Measurements from ENCODE around the gene RASAL2. TPM values are rescaled to one million over a fixed set of nuclear protein-coding genes. Genes with fewer than 3 reads are reported as not detected.
A peak's percentile ranks its signal among the peaks of the same experiment; 100 is the strongest.

Gene RASAL2
- total and polyA plus RNA-seq, 11 donors, result 6.2 to 112 (median 39.9) TPM

DNA sequence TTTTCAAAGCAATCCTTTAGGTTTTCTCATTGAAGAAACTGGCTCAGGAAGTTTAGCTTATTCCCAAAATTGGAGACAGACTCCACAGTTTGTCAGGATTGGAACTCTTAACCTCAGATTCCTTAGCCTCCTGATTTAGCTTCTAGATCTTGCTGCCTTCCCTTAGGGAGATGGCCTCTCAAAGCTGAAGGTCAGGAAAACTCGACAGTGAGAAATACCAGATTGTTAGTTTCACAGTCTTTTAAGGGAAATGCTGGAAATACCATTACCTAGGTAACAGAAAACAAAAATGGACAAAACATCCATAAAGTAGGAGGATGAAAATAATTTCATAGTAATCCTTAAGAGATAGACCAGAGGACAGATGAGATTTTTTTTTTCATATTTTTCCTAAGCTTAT is 7.8 kb downstream of the RASAL2 start:
- no peaks in the 10 kb centered on the region for H3K27me3 ChIP-seq
- peak in 1 of 5 donors; percentile 30 for DNase-seq
- intact Hi-C loops (cut with DNase I), result loop anchor here in 5 of 10 donors (5.0 to 10.0 kb wide), 5 partner anchors 36 to 176 kb away; no protein-coding TSS in a partner anchor
- no peak overlapping the region for H3K4me3 ChIP-seq
- ATAC-seq, result peak in 3 of 4 donors; percentile 33 to 48 (median 42)
- H3K27ac ChIP-seq, result peak overlapping the region in 8 of 12 donors; percentile 30 to 95 (median 58)
- H3K4me1 ChIP-seq, result peaks cover 5 to 92% (median 56%) of the 10 kb centered on the region in 12 donors
- H3K36me3 ChIP-seq, result no peaks in the 10 kb centered on the region
- TF ChIP-seq, protein P1, sequence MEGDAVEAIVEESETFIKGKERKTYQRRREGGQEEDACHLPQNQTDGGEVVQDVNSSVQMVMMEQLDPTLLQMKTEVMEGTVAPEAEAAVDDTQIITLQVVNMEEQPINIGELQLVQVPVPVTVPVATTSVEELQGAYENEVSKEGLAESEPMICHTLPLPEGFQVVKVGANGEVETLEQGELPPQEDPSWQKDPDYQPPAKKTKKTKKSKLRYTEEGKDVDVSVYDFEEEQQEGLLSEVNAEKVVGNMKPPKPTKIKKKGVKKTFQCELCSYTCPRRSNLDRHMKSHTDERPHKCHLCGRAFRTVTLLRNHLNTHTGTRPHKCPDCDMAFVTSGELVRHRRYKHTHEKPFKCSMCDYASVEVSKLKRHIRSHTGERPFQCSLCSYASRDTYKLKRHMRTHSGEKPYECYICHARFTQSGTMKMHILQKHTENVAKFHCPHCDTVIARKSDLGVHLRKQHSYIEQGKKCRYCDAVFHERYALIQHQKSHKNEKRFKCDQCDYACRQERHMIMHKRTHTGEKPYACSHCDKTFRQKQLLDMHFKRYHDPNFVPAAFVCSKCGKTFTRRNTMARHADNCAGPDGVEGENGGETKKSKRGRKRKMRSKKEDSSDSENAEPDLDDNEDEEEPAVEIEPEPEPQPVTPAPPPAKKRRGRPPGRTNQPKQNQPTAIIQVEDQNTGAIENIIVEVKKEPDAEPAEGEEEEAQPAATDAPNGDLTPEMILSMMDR (IDR thresholded peaks at IDR 0.05), result no peak
- no peak for TF ChIP-seq POLR2A (IDR thresholded peaks at IDR 0.05)
- H3K9me3 ChIP-seq, result no peaks in the 10 kb centered on the region
- WGBS, 4 donors, result 5 to 14% (median 8%) methylated on average over 1 of the region's 1 CpG

DNA sequence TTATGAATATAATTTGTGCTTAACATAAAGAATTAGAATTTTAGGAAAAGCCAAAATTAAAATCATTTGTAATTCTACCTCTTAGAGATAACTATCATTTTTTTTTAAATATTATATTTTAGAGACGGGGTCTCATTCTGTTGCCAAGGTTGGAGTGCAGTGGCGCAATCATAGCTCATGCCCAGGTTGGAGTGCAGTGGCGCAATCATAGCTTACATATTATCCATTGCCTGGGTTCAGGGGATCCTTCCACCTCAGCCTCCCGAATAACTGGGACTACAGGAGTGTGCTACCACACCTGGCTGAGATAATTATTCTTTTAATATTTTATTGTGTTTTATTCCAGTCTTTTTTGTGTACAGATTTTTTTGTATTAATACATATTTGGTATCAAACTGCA is 8.3 kb downstream of the RASAL2 start:
- Histone ChIP-seq H3K27ac (peak overlapping the region in 5 of 12 donors; percentile 18 to 95 (median 71)), H3K36me3 (no peaks in the 10 kb centered on the region), H3K4me1 (peaks cover 3 to 90% (median 52%) of the 10 kb centered on the region in 12 donors), H3K27me3 (no peaks in the 10 kb centered on the region), H3K4me3 (no peak overlapping the region), H3K9me3 (no peaks in the 10 kb centered on the region)
- intact Hi-C loops (cut with DNase I), result loop anchor here in 5 of 10 donors (5.0 to 10.0 kb wide), 5 partner anchors 35 to 175 kb away; no protein-coding TSS in a partner anchor
- DNase-seq (no peak), ATAC-seq (no peak)
- no peak for TF ChIP-seq POLR2A (IDR thresholded peaks at IDR 0.05)
- WGBS, 4 donors, result 87 to 92% (median 89%) methylated on average over 4 of the region's 4 CpGs

DNA sequence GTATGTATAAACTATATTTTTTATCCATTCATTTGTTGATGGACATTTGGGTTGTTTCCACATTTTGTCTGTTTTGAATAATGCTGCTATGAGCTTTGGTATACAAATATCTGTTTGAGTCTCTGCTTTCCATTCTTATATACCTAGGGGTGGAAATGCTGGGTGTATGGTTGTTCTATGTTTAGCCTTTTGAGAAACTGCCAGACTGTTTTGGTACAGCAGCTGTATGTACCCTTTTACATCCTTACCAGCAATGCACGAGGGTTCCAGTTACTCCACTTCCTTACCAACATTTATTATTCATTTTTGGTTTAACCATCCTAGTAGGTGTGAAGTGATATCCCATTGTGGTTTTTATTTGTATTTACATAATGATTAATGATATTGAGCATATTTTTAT is 13.9 kb downstream of the RASAL2 start:
- H3K9me3 ChIP-seq, result no peaks in the 10 kb centered on the region
- TF ChIP-seq, protein P1 (IDR thresholded peaks at IDR 0.05), result no peak
- TF ChIP-seq POLR2A (IDR thresholded peaks at IDR 0.05), result no peak
- DNase-seq (no peak), ATAC-seq (no peak)
- intact Hi-C loops (cut with DNase I), result loop anchor here in 3 of 10 donors (10.0 kb wide), 3 partner anchors 47 to 157 kb away; no protein-coding TSS in a partner anchor
- 39 to 58% (median 45%) methylated on average over 1 of the region's 1 CpG for WGBS, 4 donors
- H3K27me3 ChIP-seq, result no peaks in the 10 kb centered on the region
- no peak overlapping the region for H3K4me3 ChIP-seq
- H3K4me1 ChIP-seq, result peaks cover 0 to 48% (median 24%) of the 10 kb centered on the region in 12 donors
- H3K36me3 ChIP-seq, result no peaks in the 10 kb centered on the region
- H3K27ac ChIP-seq, result no peak overlapping the region

DNA sequence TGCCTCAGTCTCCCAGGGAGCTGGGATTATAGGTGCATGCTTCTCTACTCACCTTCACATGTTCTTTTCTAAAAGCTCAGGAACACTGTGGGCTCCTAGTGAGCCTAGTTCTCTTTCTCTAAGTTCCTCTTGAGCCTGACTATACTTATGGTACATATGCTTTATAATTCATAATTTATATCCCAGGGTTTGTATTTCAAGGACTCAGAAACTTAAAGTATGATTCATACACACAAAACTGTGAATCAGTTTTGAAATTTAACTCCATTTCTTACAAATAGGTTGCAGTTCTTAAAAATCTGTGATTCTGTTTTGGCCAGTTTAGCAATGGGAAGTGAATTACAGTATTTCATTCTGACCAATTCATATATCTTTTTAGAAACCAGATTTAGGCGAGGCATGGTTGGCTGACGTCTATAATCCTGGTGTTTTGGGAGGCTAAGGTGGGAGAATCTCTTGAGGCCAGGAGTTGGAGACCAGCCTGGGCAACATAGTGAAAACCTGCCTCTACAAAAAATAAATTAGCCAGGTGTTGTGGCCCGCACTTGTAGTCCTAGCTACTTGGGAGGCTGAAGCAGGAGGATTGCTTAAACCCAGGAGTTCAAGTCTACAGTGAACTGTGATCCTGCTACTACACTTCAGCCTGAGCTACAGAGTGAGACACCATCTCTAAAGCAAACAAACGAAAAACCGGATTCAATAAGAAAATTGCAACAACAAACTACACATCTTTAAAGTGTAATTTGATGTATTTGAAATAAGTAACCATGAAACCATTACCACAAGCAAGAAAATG is 15.6 kb downstream of the RASAL2 start:
- no peak for TF ChIP-seq POLR2A (IDR thresholded peaks at IDR 0.05)
- TF ChIP-seq, protein P1 (IDR thresholded peaks at IDR 0.05), result no peak
- WGBS, 4 donors, result 86 to 92% (median 89%) methylated on average over 5 of the region's 5 CpGs
- ATAC-seq (no peak), DNase-seq (no peak)
- Histone ChIP-seq H3K27me3 (no peaks in the 10 kb centered on the region), H3K4me1 (peaks cover 0 to 45% (median 23%) of the 10 kb centered on the region in 12 donors), H3K9me3 (no peaks in the 10 kb centered on the region), H3K27ac (no peak overlapping the region), H3K4me3 (no peak overlapping the region), H3K36me3 (no peaks in the 10 kb centered on the region)
- intact Hi-C loops (cut with DNase I), result loop anchor here in 3 of 10 donors (10.0 kb wide), 3 partner anchors 45 to 155 kb away; no protein-coding TSS in a partner anchor
